CD14-positive monocyte (primary cell): ENCODE results near the gene MAPK8IP2. TPM values are rescaled to one million over a fixed set of nuclear protein-coding genes. Genes with fewer than 3 reads are reported as not detected.
A peak's percentile ranks its signal among the peaks of the same experiment; 100 is the strongest.

Experiments
- DNase-seq, 3 donors: peaks; one replicate each; pipeline ENCODE4 v3.0.0-alpha.2; 2011 to 2022
- H2AFZ ChIP-seq: 2 replicates; pipeline ENCODE4 v1.6.0; 2012; ENCODE audit warnings: mild to moderate bottlenecking, low read depth, low read length, inconsistent platforms; ENCODE audit not compliant: insufficient read depth, poor library complexity, severe bottlenecking
- H3K27ac ChIP-seq, 2 donors: 1 replicate in 1 of 2; 2 replicates in 1 of 2; pipeline ENCODE4 v1.5.1; 2012 to 2013; ENCODE audit warnings: low read length in 2 of 2, control low read depth in 1 of 2, inconsistent platforms in 1 of 2, low read depth in 1 of 2, mild to moderate bottlenecking in 1 of 2
- H3K27me3 ChIP-seq, 2 donors: one replicate each; pipeline versions ENCODE4 v1.6.0 to v1.6.1; 2011 to 2013; ENCODE audit warnings: low read length in 2 of 2; ENCODE audit not compliant: control insufficient read depth in 2 of 2, insufficient read depth in 2 of 2
- H3K36me3 ChIP-seq, 2 donors: replicated peaks in 1 of 2; 1 replicate in 1 of 2; 2 replicates in 1 of 2; pipeline versions ENCODE4 v1.5.1 to v1.6.1; 2012 to 2013; ENCODE audit warnings: low read length in 2 of 2, control low read depth in 1 of 2, inconsistent platforms in 1 of 2, mild to moderate bottlenecking in 1 of 2; ENCODE audit not compliant: insufficient read depth in 2 of 2, control insufficient read depth in 1 of 2
- H3K4me1 ChIP-seq, 2 donors: 1 replicate in 1 of 2; 2 replicates in 1 of 2; pipeline versions ENCODE4 v1.5.1 to v1.6.1; 2012 to 2013; ENCODE audit warnings: low read length in 2 of 2, control low read depth in 1 of 2, inconsistent platforms in 1 of 2, mild to moderate bottlenecking in 1 of 2, moderate library complexity in 1 of 2; ENCODE audit not compliant: insufficient read depth in 2 of 2, control insufficient read depth in 1 of 2
- H3K4me2 ChIP-seq: replicated peaks from 2 replicates; pipeline ENCODE3; 2012; ENCODE audit warnings: low read length, moderate library complexity, mild to moderate bottlenecking; ENCODE audit not compliant: poor library complexity, severe bottlenecking; ENCODE audit errors: extremely low read depth
- H3K4me3 ChIP-seq, 3 experiments: fragments of 200-600 bp in 1 of 3; sonication (generic) in 1 of 3; replicated peaks in 1 of 3; 1 replicate in 2 of 3; 2 replicates in 1 of 3; pipeline ENCODE4 v1.5.1; 2011 to 2013; ENCODE audit warnings: low read length in 3 of 3, mild to moderate bottlenecking in 3 of 3, control low read depth in 2 of 3, low read depth in 2 of 3, inconsistent platforms in 1 of 3, moderate library complexity in 1 of 3
- H3K79me2 ChIP-seq: 2 replicates; pipeline ENCODE4 v1.6.0; 2012; ENCODE audit warnings: mild to moderate bottlenecking, control low read depth, inconsistent platforms, low read length, moderate library complexity; ENCODE audit not compliant: insufficient read depth
- H3K9ac ChIP-seq: 2 replicates; pipeline ENCODE4 v1.6.0; 2017; ENCODE audit warnings: low read length, mild to moderate bottlenecking; ENCODE audit not compliant: insufficient read depth, poor library complexity, severe bottlenecking
- H3K9me3 ChIP-seq, 2 donors: replicated peaks in 1 of 2; 1 replicate in 1 of 2; 2 replicates in 1 of 2; pipeline versions ENCODE4 v1.5.1 to v1.6.1; 2012 to 2013; ENCODE audit warnings: low read length in 2 of 2, control low read depth in 1 of 2; ENCODE audit not compliant: control insufficient read depth in 1 of 2, insufficient read depth in 1 of 2
- H4K20me1 ChIP-seq: 2 replicates; pipeline ENCODE4 v1.6.0; 2012; ENCODE audit warnings: mild to moderate bottlenecking, low read length, control low read depth, moderate library complexity; ENCODE audit not compliant: insufficient read depth
- H3K27ac Mint-ChIP-seq, 7 donors: one replicate each; pipeline ENCODE4 v1.8.0; 2020; ENCODE audit warnings: mild to moderate bottlenecking in 7 of 7, mixed read lengths in 7 of 7, moderate library complexity in 6 of 7, inconsistent platforms in 2 of 7
- H3K27me3 Mint-ChIP-seq, 3 donors: one replicate each; pipeline ENCODE4 v1.8.0; 2021 to 2022; ENCODE audit warnings: low read depth in 3 of 3, mild to moderate bottlenecking in 3 of 3, mixed read lengths in 3 of 3, moderate library complexity in 3 of 3, inconsistent platforms in 1 of 3
- H3K36me3 Mint-ChIP-seq, 2 donors: one replicate each; pipeline ENCODE4 v1.8.0; 2020; ENCODE audit warnings: mixed read lengths in 2 of 2, inconsistent platforms in 1 of 2, mild to moderate bottlenecking in 1 of 2
- H3K4me1 Mint-ChIP-seq: one replicate; pipeline ENCODE4 v1.8.0; 2020; ENCODE audit warnings: mild to moderate bottlenecking, mixed read lengths
- H3K4me3 Mint-ChIP-seq, 2 donors: one replicate each; pipeline ENCODE4 v1.8.0; 2020; ENCODE audit warnings: mild to moderate bottlenecking in 2 of 2, mixed read lengths in 2 of 2, moderate library complexity in 1 of 2
- H3K9me3 Mint-ChIP-seq, 7 donors: one replicate each; pipeline ENCODE4 v1.8.0; 2020 to 2022; ENCODE audit warnings: mixed read lengths in 7 of 7, mild to moderate bottlenecking in 6 of 7, moderate library complexity in 6 of 7, inconsistent platforms in 2 of 7
- WGBS: methylation state at CpG from one replicate; pipeline ENCODE4 v1.1.5; 2013; ENCODE audit warnings: missing lambda C conversion rate; ENCODE audit not compliant: insufficient coverage; 5-methylcytosine and 5-hydroxymethylcytosine counted together
- intact Hi-C, 2 donors: fragments of 100-400 bp; cut with micrococcal nuclease; formaldehyde crosslinking; loops; one replicate each; pipeline versions ENCODE4 v1.15.0 to v1.15.1; 2023
- polyA plus RNA-seq, 3 donors: library from polyadenylated mRNA; depleted of rRNA in 1 of 3; unstranded in 2 of 3; stranded (reverse) in 1 of 3; fragments of 300-500 nt in 2 of 3; fragments of >200 nt in 1 of 3; fragmentation: Illumina TruSeq in 2 of 3; gene quantifications; 1 replicate in 2 of 3; 2 replicates in 1 of 3; pipeline ENCODE4 v1.2.3, GENCODE V29; 2012 to 2021
- TF ChIP-seq, protein P1 (sequence below): fragments of 200-600 bp; IDR thresholded peaks from one replicate; pipeline ENCODE4 v1.8.0; 2022; ENCODE audit warnings: antibody characterized with exemption, mild to moderate bottlenecking

Gene MAPK8IP2
- polyA plus RNA-seq, 3 donors = 0.17 TPM; not detected in 2

DNA sequence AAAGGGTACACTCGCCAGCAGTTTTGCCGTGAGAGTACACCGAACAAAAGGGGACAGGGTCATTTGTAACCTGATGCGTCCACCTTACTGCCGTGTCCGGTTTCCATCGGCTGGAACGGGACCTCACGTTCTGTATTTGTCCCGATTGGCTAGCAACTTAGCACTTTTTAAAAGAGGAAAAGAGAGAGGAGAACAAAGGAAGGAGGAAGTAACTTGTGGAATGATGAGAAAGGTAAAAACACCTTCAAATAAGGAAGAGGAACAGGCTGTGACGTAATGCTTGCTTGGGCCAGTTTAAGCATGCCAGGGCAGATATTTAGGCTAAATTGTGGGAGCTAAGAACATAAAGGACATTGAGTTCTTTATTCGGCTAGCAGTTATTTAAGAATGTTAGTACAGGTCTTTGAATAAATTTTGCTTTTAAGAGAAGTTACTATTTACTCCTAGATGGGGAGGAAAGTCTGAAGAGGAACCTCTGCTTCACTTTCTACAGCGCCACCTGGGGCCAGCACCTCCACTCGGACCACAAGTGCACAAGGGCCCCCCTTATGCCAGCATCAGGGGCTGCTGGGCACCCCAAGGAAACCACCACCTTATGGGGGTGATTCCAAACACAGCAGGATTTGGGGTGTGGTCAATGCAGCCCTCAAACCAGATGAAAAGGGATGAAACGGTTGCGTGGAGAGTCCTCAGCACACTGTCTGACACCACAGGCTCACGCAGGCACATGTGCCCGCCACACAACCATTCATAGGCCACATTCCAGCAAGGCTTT, 21.5 kb downstream of the MAPK8IP2 start:
- peak overlapping the region in 2 of 3 experiments; percentile 4 to 60 for H3K4me3 ChIP-seq
- Mint-ChIP-seq H3K9me3 (peaks cover 0 to 4% (median 0%) of the 10 kb centered on the region in 7 donors), H3K4me1 (peaks cover 42% of the 10 kb centered on the region), H3K36me3 (peaks cover 11 to 25% of the 10 kb centered on the region in 2 donors), H3K27ac (peak overlapping the region; percentile 63 to 86 (median 76)), H3K27me3 (peaks cover 5 to 10% (median 5%) of the 10 kb centered on the region in 3 donors), H3K4me3 (peak overlapping the region; percentile 52 to 63)
- H3K27ac ChIP-seq = peak overlapping the region; percentile 16 to 33
- no peaks in the 10 kb centered on the region for H3K9me3 ChIP-seq
- peaks cover 9 to 14% of the 10 kb centered on the region in 2 donors for H3K36me3 ChIP-seq
- H3K9ac ChIP-seq = no peak overlapping the region
- DNase-seq = peak in 2 of 3 donors; percentile 46 to 60
- H4K20me1 ChIP-seq = peaks cover 10% of the 10 kb centered on the region
- H2AFZ ChIP-seq = peak overlapping the region; percentile 24
- TF ChIP-seq, protein P1, sequence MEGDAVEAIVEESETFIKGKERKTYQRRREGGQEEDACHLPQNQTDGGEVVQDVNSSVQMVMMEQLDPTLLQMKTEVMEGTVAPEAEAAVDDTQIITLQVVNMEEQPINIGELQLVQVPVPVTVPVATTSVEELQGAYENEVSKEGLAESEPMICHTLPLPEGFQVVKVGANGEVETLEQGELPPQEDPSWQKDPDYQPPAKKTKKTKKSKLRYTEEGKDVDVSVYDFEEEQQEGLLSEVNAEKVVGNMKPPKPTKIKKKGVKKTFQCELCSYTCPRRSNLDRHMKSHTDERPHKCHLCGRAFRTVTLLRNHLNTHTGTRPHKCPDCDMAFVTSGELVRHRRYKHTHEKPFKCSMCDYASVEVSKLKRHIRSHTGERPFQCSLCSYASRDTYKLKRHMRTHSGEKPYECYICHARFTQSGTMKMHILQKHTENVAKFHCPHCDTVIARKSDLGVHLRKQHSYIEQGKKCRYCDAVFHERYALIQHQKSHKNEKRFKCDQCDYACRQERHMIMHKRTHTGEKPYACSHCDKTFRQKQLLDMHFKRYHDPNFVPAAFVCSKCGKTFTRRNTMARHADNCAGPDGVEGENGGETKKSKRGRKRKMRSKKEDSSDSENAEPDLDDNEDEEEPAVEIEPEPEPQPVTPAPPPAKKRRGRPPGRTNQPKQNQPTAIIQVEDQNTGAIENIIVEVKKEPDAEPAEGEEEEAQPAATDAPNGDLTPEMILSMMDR = peak; percentile 21
- H3K79me2 ChIP-seq = peaks cover 2% of the 10 kb centered on the region
- H3K27me3 ChIP-seq = no peaks in the 10 kb centered on the region
- WGBS = 23% methylated on average over 8 of the region's 18 CpGs
- peaks cover 39 to 46% of the 10 kb centered on the region in 2 donors for H3K4me1 ChIP-seq
- H3K4me2 ChIP-seq = peak overlapping the region; percentile 71
- intact Hi-C loops = loop anchor here (5.0 kb wide), 4 partner anchors 60 to 370 kb away; partner anchors contain the start of genes HDAC10 (in 1 of the 2), SCO2 (in 1 of the 2) and SYCE3 (in 1 of the 2)

DNA sequence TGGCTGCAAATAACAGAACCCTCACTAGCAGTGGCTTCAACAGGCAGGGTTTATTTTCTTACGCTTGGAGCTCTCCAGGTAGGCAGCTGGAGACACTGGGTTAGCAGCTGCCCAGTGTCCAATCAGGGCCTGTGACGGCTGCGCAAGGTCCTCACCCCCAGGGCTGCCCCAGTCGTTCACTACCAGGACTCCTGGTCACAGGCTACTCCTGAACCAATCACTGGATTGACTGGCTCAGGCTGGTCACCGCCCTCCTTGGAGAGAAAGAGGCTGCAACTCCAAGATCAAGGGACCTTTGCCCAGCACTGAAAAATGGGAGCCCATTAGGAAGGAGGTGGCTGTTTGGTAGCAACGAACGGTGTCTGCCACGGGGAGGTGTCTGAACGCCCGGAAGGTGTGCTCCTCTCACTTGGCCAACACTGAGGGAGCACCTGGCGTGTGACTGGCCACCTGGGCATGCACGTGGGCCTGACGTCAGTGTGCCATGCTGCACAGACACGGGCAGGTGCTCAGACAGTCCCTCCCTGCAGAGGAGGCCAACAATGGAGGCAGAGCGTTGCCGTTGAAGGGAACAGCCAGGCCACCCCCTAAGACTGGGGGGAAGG, 22.2 kb downstream of the MAPK8IP2 start:
- no peak overlapping the region for H3K27ac Mint-ChIP-seq
- intact Hi-C loops = loop anchor here (5.0 kb wide), 4 partner anchors 61 to 371 kb away; partner anchors contain the start of genes HDAC10 (in 1 of the 2), SCO2 (in 1 of the 2) and SYCE3 (in 1 of the 2)
- no peaks in the 10 kb centered on the region for H3K27me3 ChIP-seq
- peaks cover 5 to 10% (median 5%) of the 10 kb centered on the region in 3 donors for H3K27me3 Mint-ChIP-seq
- peaks cover 11 to 25% of the 10 kb centered on the region in 2 donors for H3K36me3 Mint-ChIP-seq
- no peak overlapping the region for H3K9ac ChIP-seq
- no peak overlapping the region for H3K4me3 Mint-ChIP-seq
- peaks cover 0 to 4% (median 0%) of the 10 kb centered on the region in 7 donors for H3K9me3 Mint-ChIP-seq
- 92% methylated on average over 15 of the region's 16 CpGs for WGBS
- peaks cover 14% of the 10 kb centered on the region for H4K20me1 ChIP-seq
- H2AFZ ChIP-seq = no peak overlapping the region
- H3K4me1 Mint-ChIP-seq = peaks cover 44% of the 10 kb centered on the region
- peaks cover 9 to 14% of the 10 kb centered on the region in 2 donors for H3K36me3 ChIP-seq
- DNase-seq = no peak
- H3K27ac ChIP-seq = peak overlapping the region in 1 of 2 donors; percentile 3
- H3K79me2 ChIP-seq = peaks cover 9% of the 10 kb centered on the region
- TF ChIP-seq, protein P1 = peak; percentile 9
- peak overlapping the region; percentile 71 for H3K4me2 ChIP-seq
- no peaks in the 10 kb centered on the region for H3K9me3 ChIP-seq
- H3K4me3 ChIP-seq = peak overlapping the region in 1 of 3 experiments; percentile 60
- peaks cover 45 to 52% of the 10 kb centered on the region in 2 donors for H3K4me1 ChIP-seq
